Heart left ventricle (tissue), 16 donors: ENCODE results near the gene EEF1AKMT4. TPM values are rescaled to one million over a fixed set of nuclear protein-coding genes. Genes with fewer than 3 reads are reported as not detected.

Source experiments
- ATAC-seq, 4 donors: fragments of 200-7000 bp; cut with Tn5 transposase; one replicate each; pipeline ENCODE4 v1.9.1; 2020 to 2022; ENCODE audit warnings: moderate library complexity in 4 of 4, mild to moderate bottlenecking in 3 of 4, moderate number of reproducible peaks in 1 of 4
- DNase-seq, 5 donors: peaks; one replicate each; pipeline ENCODE4 v3.0.0-alpha.2; 2020
- H3K27ac ChIP-seq, 12 donors: fragments of 200-600 bp; sonication (generic) in 4 of 12; one replicate each; pipeline versions ENCODE4 v1.5.0 to v1.8.0; 2016 to 2022; ENCODE audit warnings: mild to moderate bottlenecking in 2 of 12
- H3K27me3 ChIP-seq, 9 donors: fragments of 200-600 bp; sonication (generic) in 2 of 9; one replicate each; pipeline versions ENCODE4 v1.5.1 to v1.8.0; 2016 to 2022; ENCODE audit warnings: mild to moderate bottlenecking in 3 of 9
- H3K36me3 ChIP-seq, 9 donors: fragments of 200-600 bp; sonication (generic) in 2 of 9; one replicate each; pipeline versions ENCODE4 v1.5.0 to v1.8.0; 2018 to 2022; ENCODE audit warnings: mild to moderate bottlenecking in 2 of 9
- H3K4me1 ChIP-seq, 12 donors: fragments of 200-600 bp; sonication (generic) in 4 of 12; one replicate each; pipeline versions ENCODE4 v1.5.0 to v1.8.0; 2016 to 2022; ENCODE audit warnings: mild to moderate bottlenecking in 3 of 12
- H3K4me3 ChIP-seq, 12 donors: fragments of 200-600 bp; sonication (generic) in 4 of 12; one replicate each; pipeline versions ENCODE4 v1.5.0 to v1.8.0; 2017 to 2022; ENCODE audit warnings: mild to moderate bottlenecking in 9 of 12, moderate library complexity in 4 of 12
- H3K9me3 ChIP-seq, 12 donors: fragments of 200-600 bp; sonication (generic) in 4 of 12; one replicate each; pipeline versions ENCODE4 v1.5.0 to v1.8.0; 2016 to 2022; ENCODE audit warnings: mild to moderate bottlenecking in 1 of 12
- CTCF ChIP-seq, 12 donors: fragments of 200-600 bp; sonication (generic) in 4 of 12; IDR thresholded peaks; one replicate each; pipeline versions ENCODE4 v1.5.0 to v1.8.0; 2018 to 2022; ENCODE audit warnings: antibody characterized with exemption in 12 of 12, mild to moderate bottlenecking in 5 of 12
- POLR2A ChIP-seq, 2 donors: fragments of 450-650 bp; IDR thresholded peaks; one replicate each; pipeline ENCODE4 v1.6.1; 2017; ENCODE audit warnings: antibody characterized with exemption in 2 of 2, mild to moderate bottlenecking in 2 of 2, moderate library complexity in 2 of 2
- WGBS, 4 donors: extraction: QIAGEN DNeasy Blood & Tissue Kit in 2 of 4; methylation state at CpG; one replicate each; pipeline versions ENCODE4 v1.1.5 to v1.1.7; 2013 to 2018; 5-methylcytosine and 5-hydroxymethylcytosine counted together
- intact Hi-C, 10 donors: fragments of 100-400 bp; cut with DNase I; formaldehyde crosslinking; loops; one replicate each; pipeline versions ENCODE4 v1.11.1 to v1.14.2; 2022
- polyA plus RNA-seq, 2 donors: library from polyadenylated mRNA; stranded (reverse); fragments of 200-250 nt; gene quantifications; one replicate each; pipeline ENCODE4 v1.2.3, GENCODE V29; 2013
- total RNA-seq, 9 donors: library from RNA; depleted of rRNA in 2 of 9; stranded (reverse); fragments of >200 nt in 2 of 9; fragmentation: NEBNext Ultra II Directional in 3 of 9; extraction: Animal tissue kit (Norgen Biotek cat#: 25700) in 3 of 9; gene quantifications; one replicate each; pipeline versions ENCODE4 v1.1.0 to v1.2.4, GENCODE V29; 2016 to 2023
- donor health status: ischemic (EF 13 %, LVEDD 7.1; RV severe dilation, severe dysfunction).
- donor health status: healthy with polysubstance abuse.
- donor health status: DM: no; HTN: yes; CAD: no.
- donor health status: DM: no; HTN: no; CAD: no.
- donor health status: ischemic (EF 25% LVEDD 6.9; RV normal size, moderate dysfunction).
- donor health status: ischemic (EF 25% LVEDD 5.7; RV mildly dilated, moderate dysfunction).
- donor health status: healthy.
- donor health status: DM: yes; HTN: yes; CAD: no.
- donor health status: ischemic (EF 35%, LVEDD 5.7; RV mildly dilated, moderate dysfunction).
- donor health status: nonischemic (EF 11% LVEDD 7.7; RV severe dilation, severe dysfunction).
- donor health status: DM: yes; HTN: yes; CAD: no.
- donor health status: PGD.
- donor health status: ischemic (EF 29% LVEDD 5.4; RV normal size, mild dysfunction).
- donor health status: nonischemic (EF 23%, LVEDD 6.1; RV moderate dilation, normal function).

Gene EEF1AKMT4
- total and polyA plus RNA-seq, 11 donors: 0.66 to 16.7 (median 2.1) TPM

- 86 to 90% (median 90%) methylated on average over 21 of the region's 21 CpGs for WGBS, 4 donors
- Histone ChIP-seq H3K36me3 (no peaks in the 10 kb centered on the region), H3K27ac (no peak overlapping the region), H3K27me3 (peaks cover 0 to 10% (median 3%) of the 10 kb centered on the region in 9 donors), H3K9me3 (no peaks in the 10 kb centered on the region), H3K4me1 (no peaks in the 10 kb centered on the region), H3K4me3 (no peak overlapping the region)
- intact Hi-C loops: loop anchor here in 4 of 10 donors (5.0 to 10.0 kb wide), 4 partner anchors 117 to 397 kb away; partner anchors contain the start of gene AP2M1 (in 1 of the 4)
- DNase-seq (no peak), ATAC-seq (peak in 1 of 4 donors; percentile 21)
- TF ChIP-seq CTCF (IDR thresholded peaks at IDR 0.05) (no peak), POLR2A (IDR thresholded peaks at IDR 0.05) (no peak)
Measured at GRCh38 chr3:184291738-184292445, 42.4 kb downstream of the EEF1AKMT4 start.

GRCh38 chr3:184295771-184296170 is 46.3 kb downstream of the EEF1AKMT4 start:
- no peak for TF ChIP-seq CTCF (IDR thresholded peaks at IDR 0.05)
- no peak for TF ChIP-seq POLR2A (IDR thresholded peaks at IDR 0.05)
- DNase-seq: no peak
- no peaks in the 10 kb centered on the region for H3K9me3 ChIP-seq
- 59 to 71% (median 61%) methylated on average over 3 of the region's 3 CpGs for WGBS, 4 donors
- no peaks in the 10 kb centered on the region for H3K27me3 ChIP-seq
- no peak for ATAC-seq
- H3K4me1 ChIP-seq: peaks cover 0 to 19% (median 12%) of the 10 kb centered on the region in 12 donors
- no peak overlapping the region for H3K4me3 ChIP-seq
- intact Hi-C loops: loop anchor here in 5 of 10 donors (5.0 to 10.0 kb wide), 8 partner anchors 48 to 408 kb away; partner anchors contain the start of genes AP2M1 (in 2 of the 5), ABCC5 (in 1 of the 5), ABCF3 (in 1 of the 5) and ALG3 (in 1 of the 5)
- no peak overlapping the region for H3K27ac ChIP-seq
- H3K36me3 ChIP-seq: peaks cover 0 to 9% (median 6%) of the 10 kb centered on the region in 9 donors

- no peak overlapping the region for H3K27ac ChIP-seq
- intact Hi-C loops: loop anchor here in 5 of 10 donors (5.0 to 10.0 kb wide), 8 partner anchors 49 to 409 kb away; partner anchors contain the start of genes AP2M1 (in 2 of the 5), ABCC5 (in 1 of the 5), ABCF3 (in 1 of the 5) and ALG3 (in 1 of the 5)
- TF ChIP-seq CTCF (IDR thresholded peaks at IDR 0.05) (no peak), POLR2A (IDR thresholded peaks at IDR 0.05) (no peak)
- H3K36me3 ChIP-seq: peaks cover 0 to 18% (median 15%) of the 10 kb centered on the region in 9 donors
- DNase-seq (no peak), ATAC-seq (no peak)
- no peaks in the 10 kb centered on the region for H3K27me3 ChIP-seq
- 77 to 84% (median 78%) methylated on average over 7 of the region's 7 CpGs for WGBS, 4 donors
- no peaks in the 10 kb centered on the region for H3K9me3 ChIP-seq
- peaks cover 0 to 19% (median 13%) of the 10 kb centered on the region in 12 donors for H3K4me1 ChIP-seq
- H3K4me3 ChIP-seq: no peak overlapping the region
Measured at GRCh38 chr3:184296616-184297015, 47.1 kb downstream of the EEF1AKMT4 start.
